Loucy (cell line): Measurements from ENCODE around the gene GAB2.
A peak's percentile ranks its signal among the peaks of the same experiment; 100 is the strongest.

Experiments
- H2AFZ ChIP-seq: fragments of 200-600 bp; sonication (generic); 2 replicates; pipeline ENCODE4 v1.6.0; 2016; ENCODE audit warnings: antibody characterized with exemption, mild to moderate bottlenecking, low read length, moderate library complexity
- H3F3A ChIP-seq: fragments of 200-600 bp; 2 replicates; pipeline ENCODE4 v1.6.0; 2016; ENCODE audit warnings: antibody characterized with exemption, low read depth, mild to moderate bottlenecking
- H3K27me3 ChIP-seq: fragments of 200-600 bp; sonication (generic); 2 replicates; pipeline ENCODE4 v1.6.1; 2014; ENCODE audit warnings: low read length, mild to moderate bottlenecking; ENCODE audit not compliant: insufficient read depth, poor library complexity, severe bottlenecking
- H3K36me3 ChIP-seq: fragments of 200-600 bp; sonication (generic); 2 replicates; pipeline ENCODE4 v1.6.1; 2016; ENCODE audit warnings: low read length; ENCODE audit not compliant: insufficient read depth
- H3K4me1 ChIP-seq: fragments of 200-600 bp; sonication (generic); 2 replicates; pipeline ENCODE4 v1.5.1; 2014; ENCODE audit warnings: low read length, mild to moderate bottlenecking; ENCODE audit not compliant: insufficient read depth, poor library complexity, severe bottlenecking
- H3K4me2 ChIP-seq: fragments of 200-600 bp; sonication (generic); 2 replicates; pipeline ENCODE4 v1.6.0; 2014; ENCODE audit warnings: antibody characterized with exemption, low read length, low read depth, mild to moderate bottlenecking; ENCODE audit not compliant: poor library complexity, severe bottlenecking
- H3K4me3 ChIP-seq: fragments of 200-600 bp; sonication (generic); 2 replicates; pipeline ENCODE4 v1.5.1; 2014; ENCODE audit warnings: low read length, mild to moderate bottlenecking, mixed read lengths; ENCODE audit not compliant: poor library complexity, severe bottlenecking
- H3K79me2 ChIP-seq: fragments of 200-600 bp; sonication (generic); 2 replicates; pipeline ENCODE4 v1.6.1; 2014; ENCODE audit warnings: low read length; ENCODE audit not compliant: insufficient read depth
- H3K9ac ChIP-seq: fragments of 200-600 bp; sonication (generic); 2 replicates; pipeline ENCODE4 v1.6.0; 2014; ENCODE audit warnings: mild to moderate bottlenecking, low read depth, low read length, moderate library complexity; ENCODE audit not compliant: poor library complexity, severe bottlenecking
- H3K9me2 ChIP-seq: fragments of 200-600 bp; sonication (generic); replicated peaks from 2 replicates; pipeline ENCODE4 v1.6.1; 2016; ENCODE audit warnings: low read depth, low read length, mixed read lengths
- H3K9me3 ChIP-seq: fragments of 200-600 bp; sonication (generic); 2 replicates; pipeline ENCODE4 v1.6.1; 2014; ENCODE audit warnings: mild to moderate bottlenecking, antibody characterized with exemption, low read length, low read depth; ENCODE audit not compliant: insufficient read depth
- H4K20me1 ChIP-seq: fragments of 200-600 bp; sonication (generic); 2 replicates; pipeline ENCODE4 v1.6.0; 2014; ENCODE audit warnings: antibody characterized with exemption, low read length, mild to moderate bottlenecking; ENCODE audit not compliant: insufficient read depth, poor library complexity, severe bottlenecking
- EZH2phosphoT487 ChIP-seq: fragments of 200-600 bp; IDR thresholded peaks from 2 replicates; pipeline ENCODE4 v1.6.1; 2018; ENCODE audit warnings: antibody characterized with exemption, mild to moderate bottlenecking, moderate library complexity, borderline replicate concordance
- TF ChIP-seq, protein P1 (sequence below): fragments of 200-600 bp; sonication (generic); conservative IDR thresholded peaks from 2 replicates; pipeline ENCODE4 v1.5.1; 2014; ENCODE audit warnings: mild to moderate bottlenecking, antibody characterized with exemption, low read length

GAB2 gene

DNA sequence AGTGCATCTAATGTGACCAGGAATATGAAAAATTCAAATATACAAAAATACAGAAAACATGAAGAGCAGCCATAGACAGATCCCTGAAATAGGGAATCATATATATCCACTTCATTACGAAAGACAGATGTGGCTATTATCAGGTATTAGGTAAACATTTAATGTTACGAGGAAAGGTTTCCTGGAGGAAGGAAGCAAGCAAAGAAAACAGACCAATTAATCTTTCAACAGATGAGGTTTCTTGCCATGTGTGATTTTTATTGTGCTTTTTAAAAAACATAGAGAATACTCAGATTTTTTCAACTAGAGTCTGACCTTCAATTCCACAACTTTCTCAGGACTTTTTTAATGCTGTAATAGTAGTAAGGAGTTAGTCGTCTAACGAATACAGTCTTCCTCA is 24.3 kb upstream of the GAB2 start:
- no peaks in the 10 kb centered on the region for H3K79me2 ChIP-seq
- H3F3A ChIP-seq, result no peaks in the 10 kb centered on the region
- no peak overlapping the region for H2AFZ ChIP-seq
- no peaks in the 10 kb centered on the region for H3K4me1 ChIP-seq
- H3K9me2 ChIP-seq, result no peaks in the 10 kb centered on the region
- H3K36me3 ChIP-seq, result peaks cover 23% of the 10 kb centered on the region; the same call in 1 of the 2 replicates
- H3K9ac ChIP-seq, result no peak overlapping the region
- no peak for TF ChIP-seq EZH2phosphoT487
- TF ChIP-seq, protein P1, sequence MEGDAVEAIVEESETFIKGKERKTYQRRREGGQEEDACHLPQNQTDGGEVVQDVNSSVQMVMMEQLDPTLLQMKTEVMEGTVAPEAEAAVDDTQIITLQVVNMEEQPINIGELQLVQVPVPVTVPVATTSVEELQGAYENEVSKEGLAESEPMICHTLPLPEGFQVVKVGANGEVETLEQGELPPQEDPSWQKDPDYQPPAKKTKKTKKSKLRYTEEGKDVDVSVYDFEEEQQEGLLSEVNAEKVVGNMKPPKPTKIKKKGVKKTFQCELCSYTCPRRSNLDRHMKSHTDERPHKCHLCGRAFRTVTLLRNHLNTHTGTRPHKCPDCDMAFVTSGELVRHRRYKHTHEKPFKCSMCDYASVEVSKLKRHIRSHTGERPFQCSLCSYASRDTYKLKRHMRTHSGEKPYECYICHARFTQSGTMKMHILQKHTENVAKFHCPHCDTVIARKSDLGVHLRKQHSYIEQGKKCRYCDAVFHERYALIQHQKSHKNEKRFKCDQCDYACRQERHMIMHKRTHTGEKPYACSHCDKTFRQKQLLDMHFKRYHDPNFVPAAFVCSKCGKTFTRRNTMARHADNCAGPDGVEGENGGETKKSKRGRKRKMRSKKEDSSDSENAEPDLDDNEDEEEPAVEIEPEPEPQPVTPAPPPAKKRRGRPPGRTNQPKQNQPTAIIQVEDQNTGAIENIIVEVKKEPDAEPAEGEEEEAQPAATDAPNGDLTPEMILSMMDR, result no peak
- H4K20me1 ChIP-seq, result no peaks in the 10 kb centered on the region
- H3K4me2 ChIP-seq, result no peak overlapping the region
- no peak overlapping the region for H3K4me3 ChIP-seq
- H3K9me3 ChIP-seq, result no peaks in the 10 kb centered on the region
- no peaks in the 10 kb centered on the region for H3K27me3 ChIP-seq

DNA sequence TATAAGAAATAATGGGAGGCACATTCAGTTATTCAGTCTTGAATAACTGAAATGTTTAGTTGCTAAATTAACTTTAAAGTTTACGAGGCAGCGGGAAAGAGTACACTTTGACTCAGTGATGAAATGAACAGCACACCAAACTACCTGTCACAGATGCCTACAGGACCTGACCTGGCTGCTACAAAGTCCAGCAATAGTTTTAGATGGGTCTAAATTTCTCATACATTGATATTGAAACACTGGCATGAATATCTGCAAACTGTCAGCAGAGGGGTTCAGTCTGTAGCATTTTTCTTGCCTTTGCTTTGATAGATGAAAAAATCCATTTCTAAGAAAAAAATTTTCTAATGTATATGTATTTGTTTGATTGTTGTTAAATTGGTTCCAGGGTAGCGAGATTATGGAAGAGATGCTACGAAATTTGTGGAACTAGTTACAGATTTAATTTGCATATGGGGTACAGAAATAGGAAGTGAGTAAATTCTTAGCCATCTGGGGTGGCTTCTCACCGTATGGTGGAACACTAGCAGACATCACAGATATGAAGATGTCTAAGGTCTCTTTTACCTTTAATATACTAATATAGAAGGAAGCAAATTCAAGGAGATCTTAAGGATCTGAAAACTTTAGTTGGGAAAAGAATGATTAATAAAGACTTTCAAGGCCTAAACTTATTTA is 20.8 kb upstream of the GAB2 start:
- Histone ChIP-seq H3K4me2 (no peak overlapping the region), H3K4me3 (no peak overlapping the region), H2AFZ (no peak overlapping the region), H3K9me2 (no peaks in the 10 kb centered on the region), H3K79me2 (no peaks in the 10 kb centered on the region), H3K9me3 (no peaks in the 10 kb centered on the region), H3K36me3 (peaks cover 24% of the 10 kb centered on the region; the same call in 1 of the 2 replicates), H4K20me1 (no peaks in the 10 kb centered on the region), H3F3A (no peaks in the 10 kb centered on the region), H3K9ac (no peak overlapping the region), H3K4me1 (no peaks in the 10 kb centered on the region), H3K27me3 (no peaks in the 10 kb centered on the region)
- TF ChIP-seq EZH2phosphoT487, result no peak
- TF ChIP-seq, protein P1, result no peak

DNA sequence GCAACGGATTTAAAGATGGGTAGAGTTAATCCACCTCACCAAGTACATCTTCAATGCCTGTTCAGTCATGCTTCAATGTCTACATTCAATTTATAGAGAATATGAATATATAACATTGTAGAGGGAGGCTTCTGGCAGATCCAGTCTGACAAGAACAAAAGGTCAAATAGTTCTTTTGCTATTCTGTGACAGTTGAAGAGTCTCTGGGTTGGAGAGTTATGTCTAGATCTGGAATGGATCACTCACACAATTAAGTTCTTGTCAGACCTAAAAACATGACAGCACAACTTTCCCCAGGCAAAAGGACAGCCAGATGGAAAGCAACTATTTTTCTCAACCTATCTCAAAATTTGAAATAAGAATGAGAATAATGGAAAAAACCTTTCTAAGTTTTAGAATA is 15.3 kb upstream of the GAB2 start:
- no peaks in the 10 kb centered on the region for H3K9me2 ChIP-seq
- no peaks in the 10 kb centered on the region for H3K27me3 ChIP-seq
- H3K4me1 ChIP-seq, result peaks cover 19% of the 10 kb centered on the region
- H3K9me3 ChIP-seq, result no peaks in the 10 kb centered on the region
- no peaks in the 10 kb centered on the region for H3K79me2 ChIP-seq
- TF ChIP-seq EZH2phosphoT487, result no peak
- H3K9ac ChIP-seq, result no peak overlapping the region
- H3K36me3 ChIP-seq, result peaks cover 7% of the 10 kb centered on the region; the same call in 1 of the 2 replicates
- no peak overlapping the region for H3K4me3 ChIP-seq
- H3F3A ChIP-seq, result no peaks in the 10 kb centered on the region
- H4K20me1 ChIP-seq, result no peaks in the 10 kb centered on the region
- no peak overlapping the region for H3K4me2 ChIP-seq
- no peak overlapping the region for H2AFZ ChIP-seq

DNA sequence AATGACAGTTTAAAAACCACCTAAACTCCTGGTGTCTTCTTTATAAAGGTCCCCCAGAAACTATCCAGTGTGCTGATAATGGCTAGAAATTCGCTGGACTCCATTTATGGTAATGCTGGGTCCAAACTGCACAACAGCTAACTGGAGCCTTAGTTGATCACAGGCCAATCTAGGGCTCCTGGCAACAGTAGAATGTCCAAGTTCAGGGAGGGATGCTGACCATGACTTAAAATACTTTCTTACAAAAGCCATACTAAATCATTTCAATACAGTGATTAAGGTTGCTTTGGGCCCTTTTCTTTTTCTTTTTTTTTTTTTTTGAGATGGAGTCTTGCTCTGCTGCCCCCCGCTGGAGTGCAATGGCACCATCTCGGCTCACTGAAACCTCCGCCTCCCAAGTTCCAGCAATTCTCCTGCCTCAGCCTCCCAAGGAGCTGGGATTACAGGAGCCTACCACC is 14.5 kb upstream of the GAB2 start:
- H4K20me1 ChIP-seq, result no peaks in the 10 kb centered on the region
- H3F3A ChIP-seq, result no peaks in the 10 kb centered on the region
- H3K4me1 ChIP-seq, result peaks cover 23% of the 10 kb centered on the region
- H3K36me3 ChIP-seq, result peaks cover 3% of the 10 kb centered on the region; the same call in 1 of the 2 replicates
- no peaks in the 10 kb centered on the region for H3K9me2 ChIP-seq
- no peak overlapping the region for H3K4me2 ChIP-seq
- H3K79me2 ChIP-seq, result no peaks in the 10 kb centered on the region
- TF ChIP-seq, protein P1, result peak; percentile 67
- TF ChIP-seq EZH2phosphoT487, result no peak
- no peak overlapping the region for H3K4me3 ChIP-seq
- no peaks in the 10 kb centered on the region for H3K9me3 ChIP-seq
- H3K9ac ChIP-seq, result no peak overlapping the region
- no peaks in the 10 kb centered on the region for H3K27me3 ChIP-seq
- H2AFZ ChIP-seq, result no peak overlapping the region
